Activated CD4-positive, CD25-positive, alpha-beta regulatory T cell treated with anti-CD3 and anti-CD28 coated beads, Interleukin-2, amount 50 U/mL, for 72 hours (primary cell): Measurements from ENCODE around the gene CA10.

Experiments
- DNase-seq: peaks from one replicate; pipeline ENCODE4 v3.0.0; 2021

The CA10 gene

GRCh38 chr17:51751072-51751471 lies 407.4 kb downstream of the CA10 start:
- DNase-seq, result no peak

GRCh38 chr17:51748749-51749604 lies 409.5 kb downstream of the CA10 start:
- DNase-seq, result no peak

GRCh38 chr17:51746421-51746820 lies 412.1 kb downstream of the CA10 start:
- no peak for DNase-seq

GRCh38 chr17:51745993-51746392 lies 412.5 kb downstream of the CA10 start:
- DNase-seq, result no peak

GRCh38 chr17:51743477-51743876 lies 415.0 kb downstream of the CA10 start:
- no peak for DNase-seq

GRCh38 chr17:51742571-51742970 lies 415.9 kb downstream of the CA10 start:
- no peak for DNase-seq

GRCh38 chr17:51741458-51741857 lies 417.1 kb downstream of the CA10 start:
- DNase-seq, result no peak

- DNase-seq, result no peak
Observed at GRCh38 chr17:51740531-51740930, 418.0 kb downstream of the CA10 start.

GRCh38 chr17:51739245-51739886 lies 419.1 kb downstream of the CA10 start:
- DNase-seq, result no peak

- no peak for DNase-seq
Observed at GRCh38 chr17:51736356-51736755, 422.2 kb downstream of the CA10 start.

- no peak for DNase-seq
Observed at GRCh38 chr17:51734976-51735375, 423.5 kb downstream of the CA10 start.

GRCh38 chr17:51734462-51734861 lies 424.1 kb downstream of the CA10 start:
- peak; percentile 31 for DNase-seq

GRCh38 chr17:51733166-51733565 lies 425.3 kb downstream of the CA10 start:
- no peak for DNase-seq

GRCh38 chr17:51731941-51732722 lies 426.4 kb downstream of the CA10 start:
- no peak for DNase-seq

GRCh38 chr17:51730303-51731050 lies 428.0 kb downstream of the CA10 start:
- DNase-seq, result no peak

- DNase-seq, result no peak
Observed at GRCh38 chr17:51725185-51725584, 433.3 kb downstream of the CA10 start.

GRCh38 chr17:51724043-51724580 lies 434.4 kb downstream of the CA10 start:
- no peak for DNase-seq

- DNase-seq, result no peak
Observed at GRCh38 chr17:51722994-51723393, 435.5 kb downstream of the CA10 start.

GRCh38 chr17:51721730-51722129 lies 436.8 kb downstream of the CA10 start:
- no peak for DNase-seq

- no peak for DNase-seq
Observed at GRCh38 chr17:51720439-51720838, 438.1 kb downstream of the CA10 start.

GRCh38 chr17:51718983-51719382 lies 439.5 kb downstream of the CA10 start:
- no peak for DNase-seq

- no peak for DNase-seq
Observed at GRCh38 chr17:51711581-51711980, 446.9 kb downstream of the CA10 start.

- no peak for DNase-seq
Observed at GRCh38 chr17:51710634-51710979, 447.9 kb downstream of the CA10 start.
